Esophagus squamous epithelium (tissue), 4 donors: ENCODE measurements around the gene MAGEA9B.

Experiments used
- CTCF ChIP-seq, 6 experiments: fragments of 450-650 bp in 4 of 6; fragments of 200-600 bp in 2 of 6; sonication (generic) in 2 of 6; IDR thresholded peaks; one replicate each; pipeline ENCODE4 v1.5.1; 2016 to 2019; ENCODE audit warnings: antibody characterized with exemption in 6 of 6, mild to moderate bottlenecking in 4 of 6, moderate library complexity in 4 of 6
- POLR2A ChIP-seq, 4 donors: fragments of 450-650 bp; IDR thresholded peaks; one replicate each; pipeline ENCODE4 v1.6.1; 2017; ENCODE audit warnings: antibody characterized with exemption in 4 of 4, mild to moderate bottlenecking in 4 of 4, moderate library complexity in 3 of 4

- TF ChIP-seq POLR2A (IDR thresholded peaks at IDR 0.05) (no peak), CTCF (IDR thresholded peaks at IDR 0.05) (no peak)
These were observed 47.1 kb downstream of the MAGEA9B start for GRCh38 chrX:149540131-149540620.
